ENCODE data around the gene SCN7A. TPM values are rescaled to one million over a fixed set of nuclear protein-coding genes. Genes with fewer than 3 reads are reported as not detected.
"Not testable (repeated sequence)": the region's sequence is repeated elsewhere in the genome, so short reads cannot be mapped to it uniquely, and the experiment has no call there.

Gene SCN7A
- polyA plus RNA-seq, 1 experiment: not detected

DNA sequence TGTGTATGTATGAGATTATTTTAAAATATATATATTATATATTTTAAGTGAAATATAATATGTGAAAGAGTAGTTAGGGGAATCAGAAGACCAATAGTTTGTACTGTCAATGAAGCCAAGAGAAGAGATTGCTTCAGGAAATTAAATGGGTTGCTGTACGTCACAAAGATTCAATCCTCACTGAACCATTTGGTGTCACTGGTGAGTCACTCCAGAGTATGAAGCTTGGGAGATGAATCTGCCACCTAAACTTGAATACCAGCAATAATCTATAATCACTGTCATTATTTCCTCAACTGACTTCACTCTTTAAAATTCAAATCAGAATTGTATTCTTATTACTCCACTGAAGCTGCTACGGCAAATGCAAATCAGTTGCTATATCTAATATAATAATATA lies 76.4 kb downstream of the SCN7A start:
- no peaks in the 10 kb centered on the region for H3K27me3 ChIP-seq (ENCODE audit: control insufficient read depth, insufficient read depth, low read length)
- H3K4me3 ChIP-seq (ENCODE audit: low read depth, low read length): no peak overlapping the region
- no peaks in the 10 kb centered on the region for H3K36me3 ChIP-seq (ENCODE audit: control insufficient read depth, insufficient read depth, low read length)
- POLR2A ChIA-PET: no interaction called here
- TF ChIP-seq, protein P1, sequence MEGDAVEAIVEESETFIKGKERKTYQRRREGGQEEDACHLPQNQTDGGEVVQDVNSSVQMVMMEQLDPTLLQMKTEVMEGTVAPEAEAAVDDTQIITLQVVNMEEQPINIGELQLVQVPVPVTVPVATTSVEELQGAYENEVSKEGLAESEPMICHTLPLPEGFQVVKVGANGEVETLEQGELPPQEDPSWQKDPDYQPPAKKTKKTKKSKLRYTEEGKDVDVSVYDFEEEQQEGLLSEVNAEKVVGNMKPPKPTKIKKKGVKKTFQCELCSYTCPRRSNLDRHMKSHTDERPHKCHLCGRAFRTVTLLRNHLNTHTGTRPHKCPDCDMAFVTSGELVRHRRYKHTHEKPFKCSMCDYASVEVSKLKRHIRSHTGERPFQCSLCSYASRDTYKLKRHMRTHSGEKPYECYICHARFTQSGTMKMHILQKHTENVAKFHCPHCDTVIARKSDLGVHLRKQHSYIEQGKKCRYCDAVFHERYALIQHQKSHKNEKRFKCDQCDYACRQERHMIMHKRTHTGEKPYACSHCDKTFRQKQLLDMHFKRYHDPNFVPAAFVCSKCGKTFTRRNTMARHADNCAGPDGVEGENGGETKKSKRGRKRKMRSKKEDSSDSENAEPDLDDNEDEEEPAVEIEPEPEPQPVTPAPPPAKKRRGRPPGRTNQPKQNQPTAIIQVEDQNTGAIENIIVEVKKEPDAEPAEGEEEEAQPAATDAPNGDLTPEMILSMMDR (IDR thresholded peaks at IDR 0.05; ENCODE audit: insufficient read depth, low read depth, low read length): peak; percentile 9; the same call in 1 of the 2 replicates
- DNase-seq (ENCODE audit: low read depth): no peak
- CTCF ChIA-PET: interaction anchor here (0.6 to 2.7 kb wide), 3 partner anchors 23 to 358 kb away, joined by 3 to 13 read pairs (median 3); no protein-coding TSS in a partner anchor

DNA sequence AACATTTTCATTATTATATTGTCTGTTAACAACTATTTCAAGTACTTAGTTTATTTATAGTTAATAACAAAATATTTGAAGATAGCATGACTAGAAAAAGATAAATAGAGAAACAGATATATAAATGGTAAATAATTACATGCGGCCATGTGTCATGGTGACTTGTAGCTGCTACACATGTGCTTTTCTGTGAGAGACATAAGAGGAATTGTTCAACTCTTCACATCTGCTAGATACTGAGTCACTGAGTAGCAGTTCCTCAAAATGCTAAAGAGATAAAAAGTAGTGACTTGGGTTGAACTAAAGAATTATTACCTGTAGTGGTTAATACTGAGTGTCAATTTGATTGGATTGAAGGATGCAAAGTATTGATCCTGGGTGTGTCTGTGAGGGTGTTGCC lies 80.8 kb downstream of the SCN7A start:
- H3K27me3 ChIP-seq (ENCODE audit: control insufficient read depth, insufficient read depth, low read length): no peaks in the 10 kb centered on the region
- no peaks in the 10 kb centered on the region for H3K36me3 ChIP-seq (ENCODE audit: control insufficient read depth, insufficient read depth, low read length)
- DNase-seq (ENCODE audit: low read depth): no peak
- CTCF ChIA-PET: no interaction called here
- no peak overlapping the region for H3K4me3 ChIP-seq (ENCODE audit: low read depth, low read length)
- POLR2A ChIA-PET: no interaction called here
- TF ChIP-seq, protein P1 (IDR thresholded peaks at IDR 0.05; ENCODE audit: insufficient read depth, low read depth, low read length): no peak

DNA sequence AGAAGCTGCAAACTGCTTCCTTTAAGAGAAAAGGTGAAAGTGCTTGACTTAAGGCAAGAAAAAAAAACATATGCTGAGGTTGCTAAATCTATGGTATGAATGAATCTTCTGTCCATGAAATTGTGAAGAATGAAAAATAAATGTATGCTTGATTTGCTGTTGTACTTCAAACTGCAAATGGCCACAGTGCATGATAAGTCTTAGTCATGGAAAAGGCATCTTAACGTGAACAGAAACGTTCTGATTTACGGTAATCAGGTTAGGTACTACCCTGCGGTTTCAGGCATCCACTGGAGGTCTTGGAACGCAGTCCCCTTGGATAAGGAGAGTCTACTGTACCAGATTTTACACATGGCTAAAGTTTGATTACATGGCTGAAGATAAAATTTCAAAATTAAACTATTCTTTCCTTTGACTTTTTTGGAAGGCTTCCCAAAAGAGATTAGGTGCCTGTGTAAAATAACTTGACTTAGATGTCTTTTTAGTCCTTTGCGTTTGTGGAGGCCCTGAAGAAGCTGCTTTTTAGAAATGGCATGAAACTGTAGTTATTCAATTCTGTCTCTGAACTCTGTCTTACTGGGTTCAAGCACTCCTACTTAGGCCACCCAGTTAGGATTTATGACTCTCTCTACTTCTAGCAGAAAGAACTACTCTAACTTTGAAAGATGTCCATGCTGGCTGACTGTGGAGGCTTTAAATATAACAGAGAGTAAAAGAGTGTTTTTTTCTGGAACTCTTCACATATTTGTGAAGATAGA lies 82.4 kb downstream of the SCN7A start:
- Histone ChIP-seq H3K4me3 (ENCODE audit: low read depth, low read length) (no peak overlapping the region), H3K36me3 (ENCODE audit: control insufficient read depth, insufficient read depth, low read length) (no peaks in the 10 kb centered on the region), H3K27me3 (ENCODE audit: control insufficient read depth, insufficient read depth, low read length) (no peaks in the 10 kb centered on the region)
- TF ChIP-seq, protein P1 (IDR thresholded peaks at IDR 0.05; ENCODE audit: insufficient read depth, low read depth, low read length): no peak
- POLR2A ChIA-PET: no interaction called here
- no peak for DNase-seq (ENCODE audit: low read depth)
- CTCF ChIA-PET: no interaction called here

DNA sequence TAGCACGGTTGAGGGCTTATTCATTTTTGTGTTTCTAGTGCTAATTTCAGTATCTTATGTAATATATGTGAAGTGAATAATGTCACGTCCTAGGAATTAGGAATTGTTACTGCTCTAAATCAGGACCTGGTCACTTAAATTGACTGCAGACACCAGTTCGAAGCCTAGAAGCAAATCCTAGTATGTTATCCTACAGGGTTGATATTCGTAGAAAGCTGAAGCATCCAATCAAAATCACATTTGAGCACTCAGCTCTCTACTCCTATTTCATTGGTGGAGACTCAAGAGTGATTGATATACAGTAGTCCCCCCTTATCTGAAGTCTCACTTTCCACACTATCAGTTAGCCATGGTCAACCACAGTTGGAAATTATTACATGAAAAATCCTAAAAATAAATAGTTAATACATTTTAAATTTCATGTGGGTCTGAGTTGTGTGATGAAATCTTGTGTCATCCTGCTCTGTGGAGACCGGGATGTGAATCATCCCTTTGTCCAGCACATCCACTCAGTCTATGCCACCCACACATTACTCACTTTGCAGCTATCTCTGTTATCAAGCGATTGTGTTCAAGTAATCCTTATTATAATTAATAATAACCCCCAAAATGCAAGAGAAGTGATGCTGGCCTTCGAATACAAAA lies 83.1 kb downstream of the SCN7A start:
- H3K36me3 ChIP-seq (ENCODE audit: control insufficient read depth, insufficient read depth, low read length): no peaks in the 10 kb centered on the region
- H3K4me3 ChIP-seq (ENCODE audit: low read depth, low read length): no peak overlapping the region
- no peaks in the 10 kb centered on the region for H3K27me3 ChIP-seq (ENCODE audit: control insufficient read depth, insufficient read depth, low read length)
- ChIA-PET POLR2A (no interaction called here), CTCF (no interaction called here)
- DNase-seq (ENCODE audit: low read depth): peak; percentile 55
- TF ChIP-seq, protein P1 (IDR thresholded peaks at IDR 0.05; ENCODE audit: insufficient read depth, low read depth, low read length): no peak

DNA sequence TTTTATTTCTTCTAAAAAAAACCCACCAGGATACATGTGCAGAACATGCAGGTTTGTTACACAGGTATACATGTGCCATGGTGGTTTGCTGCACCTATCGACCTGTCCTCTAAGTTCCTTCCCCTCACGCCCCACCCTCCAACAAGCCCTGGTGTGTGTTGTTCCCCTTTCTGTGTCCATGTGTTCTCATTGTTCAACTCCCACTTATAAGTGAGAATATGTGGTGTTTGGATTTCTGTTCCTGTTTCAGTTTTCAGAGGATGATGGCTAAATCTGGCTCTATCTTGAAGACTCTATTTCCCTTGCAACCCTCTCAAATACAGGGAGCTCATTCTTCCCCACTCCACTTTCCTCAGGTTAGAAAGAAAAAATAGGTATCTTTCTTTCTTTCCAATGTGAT lies 86.3 kb downstream of the SCN7A start:
- DNase-seq (ENCODE audit: low read depth); H3K27me3 ChIP-seq (ENCODE audit: control insufficient read depth, insufficient read depth, low read length); H3K4me3 ChIP-seq (ENCODE audit: low read depth, low read length); CTCF ChIA-PET; H3K36me3 ChIP-seq (ENCODE audit: control insufficient read depth, insufficient read depth, low read length): not testable (repeated sequence)
- POLR2A ChIA-PET: interaction anchor here (0.6 kb wide), 1 partner anchor 25 kb away, joined by 3 read pairs; no protein-coding TSS in a partner anchor
